HepG2 (cell line): ENCODE results near the gene RASA3. TPM values are rescaled to one million over a fixed set of nuclear protein-coding genes. Genes with fewer than 3 reads are reported as not detected.

ENCODE experiments used
- ATAC-seq: fragments of 200-7000 bp; cut with Tn5 transposase; 3 replicates; pipeline ENCODE4 v1.9.1; 2020; ENCODE audit warnings: mild to moderate bottlenecking, moderate library complexity
- BruUV-seq: library from RNA; stranded (reverse); fragments of 400-500 nt; replicated peaks from 2 replicates; lab custom pipeline; 2021; lab: Mats Ljungman, UMichigan
- CTCF ChIA-PET: fragments of 300-600 bp; formaldehyde crosslinking; extraction: SDS; loops from one replicate; lab custom pipeline; 2021; ENCODE audit warnings: low total read pairs, inconsistent platforms, low intra/inter-chr PET ratio; lab: Yijun Ruan, JAX
- POLR2A ChIA-PET: fragments of 350-600 bp; sonication (Branson Sonifier 250); formaldehyde crosslinking; loops from one replicate; lab custom pipeline; 2020; ENCODE audit warnings: antibody characterized with exemption, inconsistent platforms; lab: Yijun Ruan, JAX
- DNase-seq: peaks from one replicate; pipeline ENCODE4 v3.0.0-alpha.2; 2015; ENCODE audit warnings: low spot score
- FAIRE-seq: peaks from 3 replicates; lab custom pipeline; 2011; peaks lifted over from hg19 to GRCh38; lab: Jason Lieb, UNC
- H2AFZ ChIP-seq: one replicate; pipeline ENCODE4 v1.6.1; 2011; ENCODE audit warnings: low read length, inconsistent platforms
- H3K27ac ChIP-seq: fragments of 300-600 bp; 3 replicates; pipeline ENCODE4 v1.8.0; 2011; ENCODE audit warnings: mixed run types, mild to moderate bottlenecking, mixed read lengths, low read length, inconsistent platforms; ENCODE audit not compliant: insufficient read depth; ENCODE audit errors: extremely low read length
- H3K27me3 ChIP-seq, 2 experiments: fragments of 200-600 bp in 1 of 2; 2 replicates in 1 of 2; 3 replicates in 1 of 2; pipeline versions ENCODE4 v1.6.0 to v1.8.0; 2011; ENCODE audit warnings: low read length in 2 of 2, mild to moderate bottlenecking in 2 of 2, moderate library complexity in 2 of 2, inconsistent platforms in 1 of 2; ENCODE audit not compliant: insufficient read depth in 2 of 2, control insufficient read depth in 1 of 2
- H3K36me3 ChIP-seq, 2 experiments: fragments of 200-600 bp in 1 of 2; replicated peaks in 1 of 2; 2 replicates in 1 of 2; 3 replicates in 1 of 2; pipeline versions ENCODE4 v1.5.1 to v1.8.0; 2011; ENCODE audit warnings: low read length in 2 of 2, inconsistent platforms in 1 of 2; ENCODE audit not compliant: insufficient read depth in 2 of 2, control insufficient read depth in 1 of 2
- H3K4me1 ChIP-seq: 2 replicates; pipeline ENCODE4 v1.5.1; 2012; ENCODE audit warnings: low read length, inconsistent platforms; ENCODE audit not compliant: insufficient read depth
- H3K4me2 ChIP-seq: 2 replicates; pipeline ENCODE4 v1.6.0; 2011; ENCODE audit warnings: low read depth, low read length, inconsistent platforms
- H3K4me3 ChIP-seq, 3 experiments: fragments of 200-600 bp in 1 of 3; sonication (generic), shearing (Covaris generic) in 1 of 3; replicated peaks in 1 of 3; 2 replicates each; pipeline ENCODE4 v1.5.1; 2011 to 2016; ENCODE audit warnings: low read length in 3 of 3, inconsistent platforms in 2 of 3, low read depth in 2 of 3, mild to moderate bottlenecking in 2 of 3, control low read depth in 1 of 3, mixed read lengths in 1 of 3; ENCODE audit not compliant: insufficient read depth in 1 of 3
- H3K79me2 ChIP-seq: one replicate; pipeline ENCODE4 v1.6.1; 2011; ENCODE audit warnings: low read length, inconsistent platforms; ENCODE audit not compliant: insufficient read depth
- H3K9ac ChIP-seq: 2 replicates; pipeline ENCODE4 v1.6.0; 2011; ENCODE audit warnings: mild to moderate bottlenecking, low read depth, low read length, inconsistent platforms; ENCODE audit not compliant: insufficient read depth
- H3K9me3 ChIP-seq: 2 replicates; pipeline ENCODE4 v1.5.1; 2012; ENCODE audit warnings: mild to moderate bottlenecking, low read length
- H4K20me1 ChIP-seq: 2 replicates; pipeline ENCODE4 v1.6.0; 2011; ENCODE audit warnings: inconsistent platforms, mild to moderate bottlenecking, low read length, moderate library complexity; ENCODE audit not compliant: insufficient read depth
- ARID5B ChIP-seq: IDR thresholded peaks from 2 replicates; pipeline ENCODE4 v1.4.0; 2020; ENCODE audit warnings: mild to moderate bottlenecking, missing genetic modification reagents
- BCL3 ChIP-seq: sonication (generic); formaldehyde crosslinking; IDR thresholded peaks from 2 replicates; pipeline ENCODE4 v1.5.1; 2020; ENCODE audit warnings: mild to moderate bottlenecking, missing genetic modification reagents, moderate library complexity
- FOXK1 ChIP-seq: sonication (generic); formaldehyde crosslinking; IDR thresholded peaks from 2 replicates; pipeline ENCODE4 v1.4.0; 2020; ENCODE audit warnings: low read depth, missing genetic modification reagents, borderline replicate concordance
- GZF1 ChIP-seq: sonication (generic); formaldehyde crosslinking; IDR thresholded peaks from 2 replicates; pipeline ENCODE4 v1.5.1; 2020; ENCODE audit warnings: mild to moderate bottlenecking, missing genetic modification reagents
- MIXL1 ChIP-seq: IDR thresholded peaks from 2 replicates; pipeline ENCODE4 v1.6.1; 2016
- MLXIP ChIP-seq: sonication (generic); formaldehyde crosslinking; IDR thresholded peaks from 2 replicates; pipeline ENCODE4 v1.9.0; 2021; ENCODE audit warnings: missing genetic modification reagents, borderline replicate concordance
- NKX3-1 ChIP-seq: sonication (generic); formaldehyde crosslinking; IDR thresholded peaks from 2 replicates; pipeline ENCODE4 v1.5.0; 2020; ENCODE audit warnings: missing genetic modification reagents
- PAWR ChIP-seq: sonication (generic); formaldehyde crosslinking; IDR thresholded peaks from 2 replicates; pipeline ENCODE4 v1.4.0; 2020; ENCODE audit warnings: missing genetic modification reagents, mild to moderate bottlenecking, borderline replicate concordance
- PTBP1 ChIP-seq: fragments of 200-400 bp; formaldehyde crosslinking; IDR thresholded peaks from 2 replicates; pipeline ENCODE4 v1.6.1; 2018; ENCODE audit warnings: low read length, low read depth; ENCODE audit not compliant: poor library complexity, severe bottlenecking
- SAP130 ChIP-seq: IDR thresholded peaks from 2 replicates; pipeline ENCODE4 v1.6.1; 2016; ENCODE audit warnings: low read depth
- SATB2 ChIP-seq: sonication (generic); formaldehyde crosslinking; IDR thresholded peaks from 2 replicates; pipeline ENCODE4 v1.5.0; 2020; ENCODE audit warnings: missing genetic modification reagents
- SRSF9 ChIP-seq: fragments of 200-400 bp; formaldehyde crosslinking; IDR thresholded peaks from 2 replicates; pipeline ENCODE4 v1.6.1; 2018; ENCODE audit warnings: borderline replicate concordance, mild to moderate bottlenecking, low read depth, low read length; ENCODE audit not compliant: insufficient read depth, poor library complexity, severe bottlenecking
- ZNF33B ChIP-seq: sonication (generic); formaldehyde crosslinking; IDR thresholded peaks from 2 replicates; pipeline ENCODE4 v1.5.1; 2020; ENCODE audit warnings: mild to moderate bottlenecking, missing genetic modification reagents
- ZNF616 ChIP-seq: sonication (generic); formaldehyde crosslinking; IDR thresholded peaks from 2 replicates; pipeline ENCODE4 v1.5.0; 2020; ENCODE audit warnings: low read depth, mild to moderate bottlenecking, missing genetic modification reagents
- ZNF841 ChIP-seq: sonication (generic); formaldehyde crosslinking; IDR thresholded peaks from 2 replicates; pipeline ENCODE4 v1.8.1; 2023; ENCODE audit warnings: missing genetic modification reagents, borderline replicate concordance
- WGBS: methylation state at CpG from one replicate; pipeline ENCODE4 v1.1.6; 2017; ENCODE audit warnings: low lambda C conversion rate; 5-methylcytosine and 5-hydroxymethylcytosine counted together
- in situ Hi-C: cut with HindIII; loops from 2 replicates; pipeline ENCODE4 v1.10.0; 2017; ENCODE audit warnings: low pct_unique_long_range_greater_than_20kb; ENCODE audit not compliant: extremely low pct_ligation_motif_present
- intact Hi-C: fragments of 100-400 bp; cut with micrococcal nuclease; formaldehyde crosslinking; loops from one replicate; pipeline ENCODE4 v1.10.0; 2022; ENCODE audit not compliant: unreplicated experiment
- polyA plus RNA-seq, 8 experiments: library from polyadenylated mRNA; depleted of rRNA in 3 of 8; stranded (reverse) in 7 of 8; unstranded in 1 of 8; fragments of >200 nt; fragmentation: Illumina TruSeq in 4 of 8; extraction: Trizol in 4 of 8; gene quantifications; 2 replicates each; pipeline versions ENCODE4 v1.2.1 to v1.2.3, GENCODE V29; 2011 to 2016; ENCODE audit warnings: low read depth in 4 of 8, missing spikeins in 1 of 8, mixed read lengths in 1 of 8; ENCODE audit not compliant: insufficient read depth in 1 of 8
- total RNA-seq, 5 experiments: library from RNA; depleted of rRNA; stranded (reverse); fragments of >200 nt; fragmentation: Illumina TruSeq; extraction: Trizol; gene quantifications; 2 replicates each; pipeline ENCODE4 v1.2.3, GENCODE V29; 2016; ENCODE audit warnings: low read depth in 1 of 5

RASA3 gene
- total and polyA plus RNA-seq, 2 of the 13 experiments (the other 11 are each of a cell fraction or from before 2014, with no cell fraction given), result 0.05 TPM; not detected in 1

GRCh38 chr13:114136576-114136975 is 4.2 kb upstream of the RASA3 start:
- in situ Hi-C loops (no loop called here), intact Hi-C loops (no loop called here)
- H3K27ac ChIP-seq, result no peak overlapping the region
- no peak overlapping the region for H3K4me3 ChIP-seq
- ATAC-seq (no peak), FAIRE-seq (no peak), DNase-seq (no peak)
- no peak overlapping the region for H2AFZ ChIP-seq
- H3K9me3 ChIP-seq, result no peaks in the 10 kb centered on the region
- no peaks in the 10 kb centered on the region for H4K20me1 ChIP-seq
- H3K36me3 ChIP-seq, result no peaks in the 10 kb centered on the region
- BruUV-seq, result no TSS peak
- no peak overlapping the region for H3K9ac ChIP-seq
- H3K4me2 ChIP-seq, result no peak overlapping the region
- no peaks in the 10 kb centered on the region for H3K79me2 ChIP-seq
- no peak for TF ChIP-seq GZF1 (CRISPR knock-in tag)
- TF ChIP-seq PAWR (CRISPR knock-in tag), result no peak
- no peak for TF ChIP-seq MLXIP (CRISPR knock-in tag)
- no peak for TF ChIP-seq SRSF9
- no peak for TF ChIP-seq ZNF33B (CRISPR knock-in tag)
- TF ChIP-seq FOXK1 (CRISPR knock-in tag), result no peak
- no peak for TF ChIP-seq ARID5B (CRISPR knock-in tag)
- TF ChIP-seq PTBP1, result no peak
- TF ChIP-seq SATB2, result no peak
- no peak for TF ChIP-seq NKX3-1
- no peak for TF ChIP-seq ZNF841 (CRISPR knock-in tag)
- TF ChIP-seq ZNF616 (CRISPR knock-in tag), result no peak
- no peak for TF ChIP-seq BCL3
- TF ChIP-seq SAP130 (CRISPR knock-in tag), result no peak
- TF ChIP-seq MIXL1 (CRISPR knock-in tag), result no peak
- ChIA-PET CTCF (no interaction called here), POLR2A (no interaction called here)
- no peaks in the 10 kb centered on the region for H3K4me1 ChIP-seq
- 36% methylated on average over 4 of the region's 7 CpGs for WGBS
- peaks cover 3 to 25% of the 10 kb centered on the region in 2 experiments; a peak in 3 of 5 replicates for H3K27me3 ChIP-seq
